GM12874 (cell line): ENCODE measurements around the gene RNASE1.

Experiments
- CTCF ChIP-seq: IDR thresholded peaks from 2 replicates; pipeline ENCODE4 v1.5.1; 2011; ENCODE audit warnings: low read depth, mild to moderate bottlenecking, control low read depth, low read length, moderate library complexity; ENCODE audit not compliant: insufficient read depth

The RNASE1 gene

DNA sequence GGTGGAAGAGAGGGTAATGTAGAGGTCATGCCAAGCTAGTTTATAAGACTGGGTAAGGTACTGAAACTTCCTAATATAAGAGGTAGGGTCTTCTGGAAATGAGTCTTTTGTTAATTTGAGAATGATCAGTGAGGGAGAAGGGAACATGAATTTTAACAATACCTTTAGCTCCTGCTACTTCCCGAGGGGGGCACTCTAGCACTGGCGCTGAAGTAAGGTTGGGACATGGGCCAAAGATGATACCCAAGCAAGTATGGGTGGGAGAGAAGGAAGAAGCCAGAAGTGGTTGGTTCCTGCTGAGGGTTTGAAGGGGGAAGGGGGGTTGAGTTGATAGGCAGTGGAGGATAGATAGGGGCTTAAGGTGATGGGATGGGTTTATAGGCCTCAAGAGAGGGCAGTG lies 32.3 kb upstream of the RNASE1 start:
- no peak for TF ChIP-seq CTCF

DNA sequence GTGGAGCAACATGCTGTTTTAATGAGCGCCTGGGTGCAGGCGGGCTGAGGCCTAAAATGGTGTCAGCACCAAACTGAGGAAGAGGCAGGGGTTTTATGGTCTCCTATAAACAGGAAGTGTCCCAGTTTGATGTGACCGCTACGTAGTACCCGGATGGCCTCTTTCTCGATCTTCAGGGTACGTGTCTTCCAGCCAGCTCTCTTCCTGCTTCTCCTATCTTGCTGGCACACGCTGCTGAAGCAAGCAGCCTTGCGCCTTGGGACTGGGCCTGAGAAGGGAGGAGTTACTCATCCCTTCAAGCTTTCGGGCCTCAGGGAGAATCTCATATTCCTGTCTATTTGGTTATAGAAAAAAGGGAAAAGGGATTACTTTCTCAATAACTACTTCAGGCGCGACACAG lies 28.2 kb upstream of the RNASE1 start:
- TF ChIP-seq CTCF, result no peak

- TF ChIP-seq CTCF, result no peak
Observed at GRCh38 chr14:20827326-20827725, 24.7 kb upstream of the RNASE1 start.

- no peak for TF ChIP-seq CTCF
Observed at GRCh38 chr14:20823859-20824258, 21.2 kb upstream of the RNASE1 start.

GRCh38 chr14:20820063-20820904 lies 17.6 kb upstream of the RNASE1 start:
- TF ChIP-seq CTCF, result no peak

GRCh38 chr14:20818861-20819260 lies 16.2 kb upstream of the RNASE1 start:
- TF ChIP-seq CTCF, result no peak

DNA sequence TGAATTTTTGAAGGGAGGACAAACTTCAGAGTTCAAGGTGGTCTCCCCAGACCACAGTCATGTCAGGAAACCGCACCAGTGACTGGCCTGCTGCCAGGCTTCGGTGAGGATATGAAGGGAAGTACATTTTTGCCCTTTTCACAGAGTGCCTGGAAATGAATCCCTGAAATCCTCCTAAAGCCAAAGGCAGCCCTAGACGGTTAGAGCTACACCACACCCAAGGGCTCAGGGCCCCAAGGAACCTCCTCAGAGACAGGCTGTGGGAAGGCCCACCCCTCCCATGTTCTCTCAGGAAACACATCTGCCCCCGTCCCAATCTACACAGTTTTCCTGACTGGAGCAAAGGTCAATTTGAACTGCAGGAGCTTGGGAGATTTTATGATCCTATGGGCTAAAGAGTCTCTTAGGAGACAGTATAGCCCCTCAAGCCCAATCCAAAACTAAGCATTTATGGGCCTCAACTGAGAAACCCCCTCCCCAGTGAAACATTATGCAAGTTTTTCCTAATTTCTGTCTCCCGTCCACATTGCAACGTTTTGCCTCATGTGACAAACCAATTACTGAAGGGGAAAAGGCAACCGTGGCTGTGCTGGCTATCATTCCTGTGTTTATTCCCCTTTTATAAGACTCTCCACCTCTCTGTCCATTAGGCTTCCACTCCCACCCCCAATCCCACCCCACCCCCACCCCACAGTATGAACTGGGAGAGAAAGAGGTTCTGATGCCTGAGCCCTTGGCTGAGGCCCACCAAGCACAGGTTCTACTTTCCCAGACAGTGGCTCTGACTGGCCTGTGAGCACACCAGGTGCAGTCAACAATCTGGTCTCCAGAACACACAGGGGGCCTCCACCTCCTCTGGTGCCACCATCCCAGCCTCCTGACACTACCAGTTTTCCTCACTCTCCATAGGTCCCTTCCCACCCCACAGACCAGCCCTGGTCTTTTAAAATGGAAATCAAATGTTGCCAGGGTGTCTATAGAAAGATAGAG lies 9.6 kb upstream of the RNASE1 start:
- TF ChIP-seq CTCF, result no peak
